Retina (tissue), 1 donor: ENCODE measurements around the gene ERAL1.
A peak's percentile ranks its signal among the peaks of the same experiment; 100 is the strongest.
"Not testable (repeated sequence)": the region's sequence is repeated elsewhere in the genome, so short reads cannot be mapped to it uniquely, and the experiment has no call there.

Source experiments
- DNase-seq: peaks from one replicate; pipeline ENCODE4 v3.0.0-alpha.2; 2016

The ERAL1 gene

GRCh38 chr17:28854457-28855335, at the start of gene ERAL1:
ERAL1 (plus strand) TSS chr17:28855016; CDS start chr17:28855035, 19 bp downstream.
- peak; percentile 94 for DNase-seq

GRCh38 chr17:28807925-28808634, 46.7 kb upstream of the ERAL1 start:
- peak; percentile 24 for DNase-seq

GRCh38 chr17:28810437-28810836, 44.4 kb upstream of the ERAL1 start:
- no peak for DNase-seq

GRCh38 chr17:28811651-28812090, 43.1 kb upstream of the ERAL1 start:
- no peak for DNase-seq

GRCh38 chr17:28812091-28812747, 42.6 kb upstream of the ERAL1 start:
- DNase-seq = peak; percentile 93

GRCh38 chr17:28812748-28813377, 42.0 kb upstream of the ERAL1 start:
- DNase-seq = no peak

GRCh38 chr17:28816540-28816939, 38.3 kb upstream of the ERAL1 start:
- no peak for DNase-seq

- no peak for DNase-seq
These were observed 36.0 kb upstream of the ERAL1 start for GRCh38 chr17:28818819-28819221.

- DNase-seq = no peak
These were observed 35.2 kb upstream of the ERAL1 start for GRCh38 chr17:28819582-28819981.

- no peak for DNase-seq
These were observed 27.1 kb upstream of the ERAL1 start for GRCh38 chr17:28827672-28828071.

- DNase-seq = no peak
These were observed 26.3 kb upstream of the ERAL1 start for GRCh38 chr17:28828294-28829040.

GRCh38 chr17:28834420-28834819, 20.4 kb upstream of the ERAL1 start:
- no peak for DNase-seq

GRCh38 chr17:28836541-28836940, 18.3 kb upstream of the ERAL1 start:
- DNase-seq = not testable (repeated sequence)

GRCh38 chr17:28839221-28839620, 15.6 kb upstream of the ERAL1 start:
- no peak for DNase-seq

- no peak for DNase-seq
These were observed 12.9 kb upstream of the ERAL1 start for GRCh38 chr17:28841901-28842281.

GRCh38 chr17:28842282-28843012, 12.4 kb upstream of the ERAL1 start, which contains the start of gene FAM222B:
FAM222B (minus strand) TSS chr17:28842790; CDS start chr17:28766667, 76,123 bp downstream.
- DNase-seq = peak; percentile 91

GRCh38 chr17:28843816-28844148, 11.0 kb upstream of the ERAL1 start:
- DNase-seq = no peak

GRCh38 chr17:28846231-28846630, 8.6 kb upstream of the ERAL1 start:
- no peak for DNase-seq

GRCh38 chr17:28846699-28847098, 8.1 kb upstream of the ERAL1 start:
- not testable (repeated sequence) for DNase-seq

GRCh38 chr17:28848667-28849066, 6.1 kb upstream of the ERAL1 start:
- DNase-seq = not testable (repeated sequence)

- no peak for DNase-seq
These were observed 5.5 kb upstream of the ERAL1 start for GRCh38 chr17:28849281-28849680.
